Lower lobe of right lung (tissue), 2 donors: ENCODE results near the gene LYPD8. TPM values are rescaled to one million over a fixed set of nuclear protein-coding genes. Genes with fewer than 3 reads are reported as not detected.
A peak's percentile ranks its signal among the peaks of the same experiment; 100 is the strongest.

ENCODE experiments used
- ATAC-seq, 2 donors: fragments of 200-7000 bp; cut with Tn5 transposase; one replicate each; pipeline ENCODE4 v1.9.1; 2020 to 2022; ENCODE audit warnings: mild to moderate bottlenecking in 2 of 2, moderate library complexity in 2 of 2
- DNase-seq: peaks from one replicate; pipeline ENCODE4 v3.0.0-alpha.2; 2020
- H3K27ac ChIP-seq: fragments of 200-600 bp; one replicate; pipeline ENCODE4 v1.8.0; 2022
- H3K27me3 ChIP-seq: fragments of 200-600 bp; one replicate; pipeline ENCODE4 v1.8.0; 2022; ENCODE audit warnings: low read depth
- H3K36me3 ChIP-seq: fragments of 200-600 bp; one replicate; pipeline ENCODE4 v1.8.0; 2022; ENCODE audit warnings: mild to moderate bottlenecking
- H3K4me1 ChIP-seq: fragments of 200-600 bp; one replicate; pipeline ENCODE4 v1.8.0; 2022
- H3K4me3 ChIP-seq: fragments of 200-600 bp; one replicate; pipeline ENCODE4 v1.8.0; 2022; ENCODE audit warnings: mild to moderate bottlenecking
- H3K9me3 ChIP-seq: fragments of 200-600 bp; one replicate; pipeline ENCODE4 v1.8.0; 2022
- CTCF ChIP-seq: fragments of 200-600 bp; IDR thresholded peaks from one replicate; pipeline ENCODE4 v1.8.0; 2022; ENCODE audit warnings: antibody characterized with exemption, mild to moderate bottlenecking
- intact Hi-C: fragments of 100-400 bp; cut with DNase I; formaldehyde crosslinking; loops from one replicate; pipeline ENCODE4 v1.11.0; 2022
- total RNA-seq: library from RNA; stranded (reverse); fragmentation: NEBNext Ultra II Directional; extraction: Animal tissue kit (Norgen Biotek cat#: 25700); gene quantifications from one replicate; pipeline ENCODE4 v1.2.1, GENCODE V29; 2021
- donor health status: DM: no; HTN: yes; CAD: no; lungs with severe emphysema.

LYPD8 gene
- total RNA-seq, 1 donor from 2014 or later: not detected

DNA sequence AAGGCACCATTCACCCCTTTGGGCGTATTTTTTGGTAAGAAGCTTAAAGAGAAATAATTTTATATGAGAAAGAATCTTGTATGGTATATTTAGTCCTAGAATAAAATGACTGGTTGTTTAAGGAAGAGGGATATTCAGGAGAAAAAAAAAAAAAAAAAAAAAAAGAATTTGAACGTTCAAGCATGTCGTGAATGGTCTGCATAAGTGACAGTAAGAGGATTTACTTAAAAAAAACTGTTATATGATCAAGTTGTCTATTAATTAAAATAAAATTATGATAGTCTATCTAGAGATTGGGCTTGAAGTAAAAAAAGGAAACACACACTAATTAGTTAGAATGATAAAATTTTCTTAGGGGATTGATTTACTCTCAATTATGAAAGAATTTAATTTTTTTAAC lies 41.3 kb downstream of the LYPD8 start:
- no peaks in the 10 kb centered on the region for H3K9me3 ChIP-seq
- TF ChIP-seq CTCF: no peak
- peaks cover 6% of the 10 kb centered on the region for H3K4me1 ChIP-seq
- H3K27ac ChIP-seq: no peak overlapping the region
- no peaks in the 10 kb centered on the region for H3K36me3 ChIP-seq
- DNase-seq (no peak), ATAC-seq (no peak)
- intact Hi-C loops: no loop called here
- no peaks in the 10 kb centered on the region for H3K27me3 ChIP-seq
- no peak overlapping the region for H3K4me3 ChIP-seq

DNA sequence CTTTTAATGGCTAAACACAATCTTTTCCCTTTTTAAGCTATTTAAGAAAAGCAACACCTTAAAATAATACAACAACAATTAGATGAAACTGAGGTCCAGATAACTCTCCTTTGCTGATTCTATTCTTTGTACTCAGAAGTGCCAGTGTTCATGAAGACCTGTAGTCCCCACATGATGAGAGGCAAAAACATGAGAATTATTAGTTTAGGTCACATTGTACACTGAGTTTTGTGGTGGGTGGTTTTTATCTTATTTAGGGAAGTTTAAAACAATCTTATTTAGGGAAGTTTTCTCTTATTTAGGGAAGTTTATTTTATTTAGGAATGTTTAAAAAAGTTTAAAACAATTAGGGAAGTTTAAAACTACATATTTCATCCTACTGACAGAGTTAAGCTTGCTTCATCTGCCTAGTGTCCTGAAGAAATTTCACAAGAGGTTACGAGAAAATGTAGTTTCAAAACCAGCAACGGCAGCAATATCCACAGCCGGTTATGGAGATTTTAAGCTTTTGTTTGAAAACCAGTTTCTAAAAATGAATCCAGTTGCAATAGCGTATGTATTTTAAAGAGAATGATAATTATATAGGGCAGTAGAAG lies 45.2 kb downstream of the LYPD8 start:
- intact Hi-C loops: no loop called here

DNA sequence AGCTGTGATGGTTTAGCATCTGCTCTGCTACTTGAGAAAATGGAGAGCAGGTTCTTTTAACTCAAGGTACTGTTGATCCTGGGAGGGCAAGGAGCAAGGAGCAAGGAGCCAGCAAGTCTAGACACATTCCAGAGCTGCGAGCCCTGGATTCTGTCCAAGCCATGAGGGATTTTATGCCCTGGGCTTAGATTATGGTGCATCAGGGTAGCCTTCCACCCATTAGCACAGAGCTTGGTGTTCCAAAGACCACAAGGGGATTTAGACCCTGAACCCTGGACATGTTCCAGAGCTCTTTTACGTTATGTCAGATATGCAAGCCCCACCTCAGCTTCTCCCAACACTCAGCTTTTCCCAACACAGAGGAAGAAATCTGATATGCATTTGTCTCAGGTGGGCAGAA lies 51.0 kb downstream of the LYPD8 start:
- no peak overlapping the region for H3K27ac ChIP-seq
- TF ChIP-seq CTCF: no peak

More for the DNA sequence above, 45.2 kb downstream of the LYPD8 start:
- no peak for TF ChIP-seq CTCF
- DNase-seq (no peak), ATAC-seq (peak; percentile 23 to 46)
- Histone ChIP-seq H3K4me1 (peaks cover 6% of the 10 kb centered on the region), H3K27me3 (no peaks in the 10 kb centered on the region), H3K4me3 (no peak overlapping the region), H3K9me3 (no peaks in the 10 kb centered on the region), H3K27ac (no peak overlapping the region), H3K36me3 (no peaks in the 10 kb centered on the region)

GRCh38 chr1:248703674-248704073 lies 51.9 kb downstream of the LYPD8 start:
- H3K9me3 ChIP-seq: no peaks in the 10 kb centered on the region
- no peaks in the 10 kb centered on the region for H3K27me3 ChIP-seq
- DNase-seq (no peak), ATAC-seq (no peak)
- H3K4me1 ChIP-seq: no peaks in the 10 kb centered on the region
- H3K27ac ChIP-seq: no peak overlapping the region
- TF ChIP-seq CTCF: no peak
- no peak overlapping the region for H3K4me3 ChIP-seq
- H3K36me3 ChIP-seq: no peaks in the 10 kb centered on the region
- intact Hi-C loops: no loop called here

More for the DNA sequence above, 51.0 kb downstream of the LYPD8 start:
- intact Hi-C loops: no loop called here
- no peaks in the 10 kb centered on the region for H3K36me3 ChIP-seq
- H3K9me3 ChIP-seq: no peaks in the 10 kb centered on the region
- no peak overlapping the region for H3K4me3 ChIP-seq
- DNase-seq (no peak), ATAC-seq (no peak)
- H3K27me3 ChIP-seq: no peaks in the 10 kb centered on the region
- H3K4me1 ChIP-seq: peaks cover under 1% of the 10 kb centered on the region

DNA sequence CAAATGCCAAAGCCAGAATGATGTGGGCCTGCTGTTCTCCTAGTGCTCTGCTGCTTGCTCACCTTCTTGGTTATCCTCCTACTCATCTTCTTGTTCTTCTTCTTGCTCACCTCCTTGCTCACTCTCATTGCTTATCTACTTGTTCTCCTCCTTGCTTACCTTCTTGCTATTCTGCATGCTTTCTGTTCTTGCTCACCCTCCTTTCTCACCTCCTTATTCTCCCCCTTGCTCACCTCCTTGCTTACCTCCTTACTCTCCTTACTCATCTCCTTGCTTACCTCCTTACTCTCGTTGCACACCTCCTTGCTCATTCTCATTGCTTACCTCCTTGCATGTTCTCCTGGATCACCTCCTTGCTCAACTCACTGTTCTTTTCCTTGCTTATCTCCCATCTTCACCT lies 52.8 kb downstream of the LYPD8 start, which contains the start of gene OR14I1:
Gene OR14I1 (minus strand): TSS at position 53 of the 400 bp plus-strand sequence.
- no peak for TF ChIP-seq CTCF
- intact Hi-C loops: no loop called here

More for the DNA sequence above, 52.8 kb downstream of the LYPD8 start, which contains the start of gene OR14I1:
- Histone ChIP-seq H3K4me1 (no peaks in the 10 kb centered on the region), H3K4me3 (no peak within 1 kb of the TSS), H3K9me3 (no peaks in the 10 kb centered on the region), H3K27me3 (no peaks in the 10 kb centered on the region), H3K36me3 (no peaks in the 10 kb centered on the region), H3K27ac (no peak within 1 kb of the TSS)
- DNase-seq (no peak), ATAC-seq (no peak)
